ES-I3 (cell line): Measurements from ENCODE around the gene GCC1.

Experiments used
- H3K36me3 ChIP-seq: 2 replicates; pipeline ENCODE4 v1.6.1; 2013; ENCODE audit warnings: mild to moderate bottlenecking, low read length, control low read depth, moderate library complexity; ENCODE audit not compliant: insufficient read depth
- H3K4me1 ChIP-seq: 2 replicates; pipeline ENCODE4 v1.6.1; 2013; ENCODE audit warnings: mild to moderate bottlenecking, control low read depth, low read length; ENCODE audit not compliant: insufficient read depth
- H3K9ac ChIP-seq: 2 replicates; pipeline ENCODE4 v1.6.1; 2013; ENCODE audit warnings: low read depth, mild to moderate bottlenecking, low read length, moderate library complexity
- H3K9me3 ChIP-seq: 2 replicates; pipeline ENCODE4 v1.6.1; 2013; ENCODE audit warnings: mild to moderate bottlenecking, low read length, moderate library complexity; ENCODE audit not compliant: control insufficient read depth, insufficient read depth

GCC1 gene

GRCh38 chr7:127585044-127585953 is at the start of gene GCC1:
Gene GCC1 (minus strand): TSS chr7:127585596. CDS start chr7:127585182, 414 bp downstream.
- Histone ChIP-seq H3K9ac (peak within 1 kb of the TSS; percentile 73), H3K4me1 (peaks cover 3% of the 10 kb centered on the region; the same call in 1 of the 2 replicates), H3K9me3 (no peaks in the 10 kb centered on the region), H3K36me3 (peaks cover 10% of the 10 kb centered on the region; the same call in 1 of the 2 replicates)

GRCh38 chr7:127632276-127632910 is 47.0 kb upstream of the GCC1 start:
- H3K36me3 ChIP-seq: no peaks in the 10 kb centered on the region
- no peak overlapping the region for H3K9ac ChIP-seq
- H3K9me3 ChIP-seq: no peaks in the 10 kb centered on the region
- H3K4me1 ChIP-seq: peaks cover 7% of the 10 kb centered on the region

GRCh38 chr7:127629268-127629854 is 44.0 kb upstream of the GCC1 start:
- Histone ChIP-seq H3K4me1 (peaks cover 7% of the 10 kb centered on the region), H3K36me3 (no peaks in the 10 kb centered on the region), H3K9ac (peak overlapping the region; percentile 1; the same call in 1 of the 2 replicates), H3K9me3 (no peaks in the 10 kb centered on the region)

GRCh38 chr7:127628445-127628844 is 43.0 kb upstream of the GCC1 start:
- H3K9me3 ChIP-seq: no peaks in the 10 kb centered on the region
- H3K4me1 ChIP-seq: peaks cover 7% of the 10 kb centered on the region

GRCh38 chr7:127625331-127625730 is 39.9 kb upstream of the GCC1 start:
- Histone ChIP-seq H3K36me3 (no peaks in the 10 kb centered on the region), H3K4me1 (peaks cover 7% of the 10 kb centered on the region), H3K9me3 (no peaks in the 10 kb centered on the region), H3K9ac (no peak overlapping the region)

More at GRCh38 chr7:127628445-127628844, 43.0 kb upstream of the GCC1 start:
- no peak overlapping the region for H3K9ac ChIP-seq
- no peaks in the 10 kb centered on the region for H3K36me3 ChIP-seq

- H3K9me3 ChIP-seq: no peaks in the 10 kb centered on the region
- H3K36me3 ChIP-seq: no peaks in the 10 kb centered on the region
- H3K4me1 ChIP-seq: 0 out of 2 replicates have a peak, but pooled peaks cover 3% of the 10 kb centered on the region
- H3K9ac ChIP-seq: peak overlapping the region; percentile 80
These were observed 35.2 kb upstream of the GCC1 start for GRCh38 chr7:127620406-127621233.

GRCh38 chr7:127619681-127620405 is 34.4 kb upstream of the GCC1 start:
- peak overlapping the region; percentile 80 for H3K9ac ChIP-seq

GRCh38 chr7:127618775-127619174 is 33.4 kb upstream of the GCC1 start:
- no peaks in the 10 kb centered on the region for H3K36me3 ChIP-seq
- H3K4me1 ChIP-seq: 0 out of 2 replicates have a peak, but pooled peaks cover 6% of the 10 kb centered on the region
- H3K9me3 ChIP-seq: no peaks in the 10 kb centered on the region

More at GRCh38 chr7:127619681-127620405, 34.4 kb upstream of the GCC1 start:
- H3K4me1 ChIP-seq: 0 out of 2 replicates have a peak, but pooled peaks cover 6% of the 10 kb centered on the region
- H3K9me3 ChIP-seq: no peaks in the 10 kb centered on the region
- H3K36me3 ChIP-seq: no peaks in the 10 kb centered on the region

GRCh38 chr7:127618042-127618441 is 32.6 kb upstream of the GCC1 start, which contains the start of gene PAX4:
Gene PAX4 (minus strand): TSS chr7:127618142. CDS start chr7:127615928, 2,214 bp downstream.
- H3K9me3 ChIP-seq: no peaks in the 10 kb centered on the region

More at GRCh38 chr7:127618775-127619174, 33.4 kb upstream of the GCC1 start:
- H3K9ac ChIP-seq: no peak overlapping the region

GRCh38 chr7:127616724-127617123 is 31.3 kb upstream of the GCC1 start:
- Histone ChIP-seq H3K9me3 (no peaks in the 10 kb centered on the region), H3K36me3 (no peaks in the 10 kb centered on the region), H3K4me1 (0 out of 2 replicates have a peak, but pooled peaks cover 6% of the 10 kb centered on the region), H3K9ac (no peak overlapping the region)

More at GRCh38 chr7:127618042-127618441, 32.6 kb upstream of the GCC1 start, which contains the start of gene PAX4:
- Histone ChIP-seq H3K4me1 (0 out of 2 replicates have a peak, but pooled peaks cover 6% of the 10 kb centered on the region), H3K36me3 (no peaks in the 10 kb centered on the region), H3K9ac (no peak within 1 kb of the TSS)

GRCh38 chr7:127612263-127612662 is 26.9 kb upstream of the GCC1 start:
- Histone ChIP-seq H3K4me1 (0 out of 2 replicates have a peak, but pooled peaks cover 6% of the 10 kb centered on the region), H3K9ac (no peak overlapping the region), H3K9me3 (no peaks in the 10 kb centered on the region; the same call in 1 of the 2 replicates), H3K36me3 (no peaks in the 10 kb centered on the region)

GRCh38 chr7:127609297-127609696 is 23.9 kb upstream of the GCC1 start:
- no peaks in the 10 kb centered on the region for H3K4me1 ChIP-seq
- no peaks in the 10 kb centered on the region; the same call in 1 of the 2 replicates for H3K9me3 ChIP-seq
- H3K9ac ChIP-seq: no peak overlapping the region
- H3K36me3 ChIP-seq: no peaks in the 10 kb centered on the region

GRCh38 chr7:127608446-127608845 is 23.1 kb upstream of the GCC1 start:
- Histone ChIP-seq H3K9me3 (no peaks in the 10 kb centered on the region; the same call in 1 of the 2 replicates), H3K9ac (no peak overlapping the region), H3K4me1 (no peaks in the 10 kb centered on the region), H3K36me3 (no peaks in the 10 kb centered on the region)
